ENCODE data around the gene CDC16.

Gene CDC16

GRCh38 chr13:114304346-114305034 lies 69.8 kb downstream of the CDC16 start:
- ChIA-PET CTCF (no interaction called here), POLR2A (no interaction called here)
- Histone ChIP-seq H3K27ac (ENCODE audit: extremely low read depth, low read depth, low read length) (no peak overlapping the region), H3K4me1 (ENCODE audit: control insufficient read depth, insufficient read depth, low read length) (no peaks in the 10 kb centered on the region), H3K36me3 (ENCODE audit: control insufficient read depth in 2 of 2, insufficient read depth in 1 of 2, low read length in 2 of 2) (peaks cover 7 to 35% of the 10 kb centered on the region in 2 experiments; a peak in 2 of 3 replicates), H3K4me3 (ENCODE audit: low read depth, low read length) (no peak overlapping the region), H3K9me3 (ENCODE audit: control insufficient read depth, insufficient read depth, low read depth, low read length) (no peaks in the 10 kb centered on the region)
- TF ChIP-seq PRDM1 (tag by site-specific recombination; IDR thresholded peaks at IDR 0.05) (no peak), ZNF362 (tag by site-specific recombination; IDR thresholded peaks at IDR 0.05) (no peak), ZNF555 (tag by site-specific recombination; conservative IDR thresholded peaks at IDR 0.05) (no peak), ZBTB17 (tag by site-specific recombination; IDR thresholded peaks at IDR 0.05) (no peak), ZNF121 (tag by site-specific recombination; IDR thresholded peaks at IDR 0.05) (no peak), ZNF707 (tag by site-specific recombination; IDR thresholded peaks at IDR 0.05) (no peak), KLF16 (tag by site-specific recombination; IDR thresholded peaks at IDR 0.05) (no peak)

DNA sequence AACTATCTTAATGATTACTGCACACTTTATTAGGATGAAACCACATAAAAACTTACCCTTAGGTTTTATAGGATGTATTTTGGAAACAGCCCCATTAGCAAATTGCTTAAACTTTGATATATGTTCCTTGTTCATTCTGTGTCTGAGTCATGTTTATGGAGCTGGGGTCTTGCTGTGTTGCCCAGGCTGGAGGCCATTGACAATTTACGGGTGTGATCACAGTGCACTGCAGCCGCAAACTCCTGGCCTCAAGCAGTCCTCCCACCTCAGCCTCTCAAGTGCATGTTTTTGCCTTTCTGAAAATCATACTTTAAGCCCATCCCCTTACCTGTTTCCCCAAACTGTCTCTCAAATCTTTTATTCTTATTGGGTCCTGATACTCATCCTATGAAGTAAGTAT lies 74.4 kb downstream of the CDC16 start:
- Histone ChIP-seq H3K4me3 (ENCODE audit: low read depth, low read length) (no peak overlapping the region), H3K27ac (ENCODE audit: extremely low read depth, low read depth, low read length) (no peak overlapping the region), H3K36me3 (ENCODE audit: control insufficient read depth in 2 of 2, insufficient read depth in 1 of 2, low read length in 2 of 2) (peaks cover 7 to 11% of the 10 kb centered on the region in 2 experiments; a peak in 2 of 3 replicates), H3K9me3 (ENCODE audit: control insufficient read depth, insufficient read depth, low read depth, low read length) (no peaks in the 10 kb centered on the region), H3K4me1 (ENCODE audit: control insufficient read depth, insufficient read depth, low read length) (no peaks in the 10 kb centered on the region)
- TF ChIP-seq ZNF792 (tag by site-specific recombination; IDR thresholded peaks at IDR 0.05) (no peak), ZNF677 (tag by site-specific recombination; IDR thresholded peaks at IDR 0.05) (no peak), ZNF121 (tag by site-specific recombination; IDR thresholded peaks at IDR 0.05) (peak; percentile 88), ZNF112 (tag by site-specific recombination; IDR thresholded peaks at IDR 0.05) (no peak)
- POLR2A ChIA-PET = interaction anchor here (0.7 kb wide), 1 partner anchor 287 kb away, joined by 3 read pairs; no protein-coding TSS in a partner anchor
- CTCF ChIA-PET = no interaction called here

- Histone ChIP-seq H3K4me1 (ENCODE audit: control insufficient read depth, insufficient read depth, low read length) (no peaks in the 10 kb centered on the region), H3K27ac (ENCODE audit: extremely low read depth, low read depth, low read length) (no peak overlapping the region), H3K9me3 (ENCODE audit: control insufficient read depth, insufficient read depth, low read depth, low read length) (no peaks in the 10 kb centered on the region), H3K4me3 (ENCODE audit: low read depth, low read length) (no peak overlapping the region), H3K36me3 (ENCODE audit: control insufficient read depth in 2 of 2, insufficient read depth in 1 of 2, low read length in 2 of 2) (peaks cover 5 to 7% of the 10 kb centered on the region in 2 experiments; a peak in 2 of 3 replicates)
- ChIA-PET POLR2A (interaction anchor here (0.7 kb wide), 1 partner anchor 288 kb away, joined by 3 read pairs; no protein-coding TSS in a partner anchor), CTCF (no interaction called here)
- no peak for TF ChIP-seq ZNF112 (tag by site-specific recombination; IDR thresholded peaks at IDR 0.05)
- no peak for TF ChIP-seq ZFP69B (tag by site-specific recombination; IDR thresholded peaks at IDR 0.05)
- TF ChIP-seq, protein P1, sequence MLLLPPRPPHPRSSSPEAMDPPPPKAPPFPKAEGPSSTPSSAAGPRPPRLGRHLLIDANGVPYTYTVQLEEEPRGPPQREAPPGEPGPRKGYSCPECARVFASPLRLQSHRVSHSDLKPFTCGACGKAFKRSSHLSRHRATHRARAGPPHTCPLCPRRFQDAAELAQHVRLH (tag by site-specific recombination; IDR thresholded peaks at IDR 0.05) = no peak
- TF ChIP-seq, protein P2, sequence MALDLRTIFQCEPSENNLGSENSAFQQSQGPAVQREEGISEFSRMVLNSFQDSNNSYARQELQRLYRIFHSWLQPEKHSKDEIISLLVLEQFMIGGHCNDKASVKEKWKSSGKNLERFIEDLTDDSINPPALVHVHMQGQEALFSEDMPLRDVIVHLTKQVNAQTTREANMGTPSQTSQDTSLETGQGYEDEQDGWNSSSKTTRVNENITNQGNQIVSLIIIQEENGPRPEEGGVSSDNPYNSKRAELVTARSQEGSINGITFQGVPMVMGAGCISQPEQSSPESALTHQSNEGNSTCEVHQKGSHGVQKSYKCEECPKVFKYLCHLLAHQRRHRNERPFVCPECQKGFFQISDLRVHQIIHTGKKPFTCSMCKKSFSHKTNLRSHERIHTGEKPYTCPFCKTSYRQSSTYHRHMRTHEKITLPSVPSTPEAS (tag by site-specific recombination; IDR thresholded peaks at IDR 0.05) = no peak
- TF ChIP-seq ZBTB17 (tag by site-specific recombination; IDR thresholded peaks at IDR 0.05) = peak; percentile 43
These were observed 75.2 kb downstream of the CDC16 start for GRCh38 chr13:114309806-114310410.

DNA sequence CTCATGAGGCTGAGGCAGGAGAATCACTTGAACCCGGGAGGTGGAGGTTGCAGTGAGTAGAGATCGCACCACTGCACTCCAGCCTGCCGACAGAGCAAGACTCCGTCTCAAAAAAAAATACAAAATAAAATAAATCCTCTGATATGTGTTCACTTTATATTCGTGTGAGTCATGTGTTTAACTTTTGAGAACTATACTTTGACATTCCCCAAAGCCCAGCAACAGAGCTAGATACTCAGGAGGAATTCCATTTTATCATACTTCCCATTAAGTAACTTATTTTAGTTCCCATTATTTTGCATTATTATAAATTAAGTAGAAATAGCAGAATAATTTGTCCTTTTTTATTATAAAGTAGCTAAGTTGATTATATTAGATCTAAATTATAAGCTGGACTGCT lies 76.3 kb downstream of the CDC16 start:
- POLR2A ChIA-PET = interaction anchor here (1.2 kb wide), 1 partner anchor 26 kb away, joined by 4 read pairs; no protein-coding TSS in a partner anchor

More for the DNA sequence above, 76.3 kb downstream of the CDC16 start:
- H3K4me1 ChIP-seq (ENCODE audit: control insufficient read depth, insufficient read depth, low read length) = no peaks in the 10 kb centered on the region
- H3K4me3 ChIP-seq (ENCODE audit: low read depth, low read length) = no peak overlapping the region
- H3K9me3 ChIP-seq (ENCODE audit: control insufficient read depth, insufficient read depth, low read depth, low read length) = no peaks in the 10 kb centered on the region
- no peak overlapping the region for H3K27ac ChIP-seq (ENCODE audit: extremely low read depth, low read depth, low read length)
- TF ChIP-seq MYNN (tag by site-specific recombination; IDR thresholded peaks at IDR 0.05; ENCODE audit: borderline replicate concordance) = no peak
- H3K36me3 ChIP-seq (ENCODE audit: control insufficient read depth in 2 of 2, insufficient read depth in 1 of 2, low read length in 2 of 2) = peaks cover 5 to 7% of the 10 kb centered on the region in 2 experiments; a peak in 2 of 3 replicates
- CTCF ChIA-PET = interaction anchor here (0.6 kb wide), 1 partner anchor 29 kb away, joined by 3 read pairs; the partner anchor contains the start of gene UPF3A
